SH-SY5Y (cell line): ENCODE results near the gene EGFLAM.

Source experiments
- GATA2 ChIP-seq: IDR thresholded peaks from 2 replicates; pipeline ENCODE4 v1.6.1; 2011; ENCODE audit warnings: mild to moderate bottlenecking, low read depth, low read length
- GATA3 ChIP-seq: IDR thresholded peaks from 2 replicates; pipeline ENCODE4 v1.6.1; 2011; ENCODE audit warnings: low read depth, mild to moderate bottlenecking, low read length, moderate library complexity

DNA sequence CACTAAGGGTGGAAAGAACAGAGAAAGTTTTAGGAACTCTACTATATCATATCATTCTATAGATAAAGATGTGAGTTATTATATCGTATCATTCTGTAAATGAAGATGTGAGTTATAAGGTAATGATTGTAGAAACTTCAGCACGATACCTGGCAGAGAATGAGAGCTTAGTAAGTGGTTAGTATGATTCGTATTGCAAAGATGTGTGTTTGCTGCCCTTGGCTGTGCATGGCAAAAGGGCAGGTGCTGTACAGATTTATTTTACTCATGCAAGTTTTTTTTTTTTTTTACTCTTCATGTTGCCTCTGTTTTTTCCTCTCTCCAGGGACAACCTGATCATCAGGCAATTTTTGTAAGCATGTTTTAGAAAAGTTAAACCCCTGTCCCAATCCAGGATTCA lies 83.3 kb downstream of the EGFLAM start:
- TF ChIP-seq GATA2 (no peak), GATA3 (no peak)
